GM12873 (cell line): ENCODE measurements around the gene TAF15.

Experiments
- CTCF ChIP-seq: IDR thresholded peaks from 2 replicates; pipeline ENCODE4 v1.5.1; 2012; ENCODE audit warnings: low read depth, mild to moderate bottlenecking, moderate library complexity, low read length, control low read depth; ENCODE audit not compliant: insufficient read depth; ENCODE audit errors: missing control alignments

Gene TAF15

GRCh38 chr17:35895636-35896587 lies 86.6 kb downstream of the TAF15 start:
- no peak for TF ChIP-seq CTCF
